Activated T-cell treated with anti-CD3 and anti-CD28 coated beads, Interleukin-2, amount 50 U/mL, for 48 hours (primary cell): ENCODE results near the gene PAM.
A peak's percentile ranks its signal among the peaks of the same experiment; 100 is the strongest.

Source experiments
- DNase-seq, 2 experiments: peaks; one replicate each; pipeline ENCODE4 v3.0.0-alpha.2; 2020

PAM gene

DNA sequence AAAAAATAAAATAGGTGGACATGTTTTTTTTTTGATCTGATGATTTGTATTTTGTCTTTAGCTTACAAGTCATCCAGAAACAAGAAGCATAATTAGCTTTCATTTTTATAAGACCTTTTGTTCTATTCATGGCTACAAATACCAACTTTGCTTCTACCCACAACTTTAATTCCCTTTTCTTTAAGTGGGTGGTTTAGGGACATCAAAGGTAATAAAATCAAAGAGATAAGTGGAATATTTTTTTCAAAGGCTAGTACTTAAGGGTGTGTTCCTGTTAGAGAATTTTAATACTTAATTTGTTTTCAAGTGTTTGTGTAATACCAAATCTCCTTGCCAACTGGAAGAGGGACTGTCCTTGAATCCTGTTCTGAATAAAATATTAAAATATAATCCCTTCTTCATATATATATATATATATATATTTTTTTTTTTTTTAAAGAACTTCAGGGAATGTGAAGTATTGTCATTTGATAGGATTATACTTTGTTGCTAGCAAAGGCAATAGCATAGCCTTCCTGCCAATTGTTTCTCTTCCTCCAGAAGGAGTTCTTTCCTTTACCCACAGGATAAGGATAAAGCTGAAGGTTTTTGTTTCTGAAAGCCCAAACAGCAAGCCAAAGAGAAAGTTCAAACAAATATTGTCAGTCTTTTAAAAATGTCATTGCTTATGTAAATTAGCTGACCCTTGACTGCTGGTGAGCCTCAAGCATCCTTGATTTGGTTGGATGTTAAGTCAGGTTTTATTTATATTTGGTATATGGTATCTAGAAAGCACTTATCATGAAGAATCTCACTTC is 108.9 kb downstream of the PAM start:
- no peak for DNase-seq

GRCh38 chr5:102865171-102865509 is 110.0 kb downstream of the PAM start:
- DNase-seq, result no peak

GRCh38 chr5:102865510-102866236 is 110.6 kb downstream of the PAM start:
- peak; percentile 64 to 72 for DNase-seq

GRCh38 chr5:102866237-102866600 is 111.1 kb downstream of the PAM start:
- no peak for DNase-seq

GRCh38 chr5:102867992-102868662 is 113.0 kb downstream of the PAM start:
- DNase-seq, result no peak

DNA sequence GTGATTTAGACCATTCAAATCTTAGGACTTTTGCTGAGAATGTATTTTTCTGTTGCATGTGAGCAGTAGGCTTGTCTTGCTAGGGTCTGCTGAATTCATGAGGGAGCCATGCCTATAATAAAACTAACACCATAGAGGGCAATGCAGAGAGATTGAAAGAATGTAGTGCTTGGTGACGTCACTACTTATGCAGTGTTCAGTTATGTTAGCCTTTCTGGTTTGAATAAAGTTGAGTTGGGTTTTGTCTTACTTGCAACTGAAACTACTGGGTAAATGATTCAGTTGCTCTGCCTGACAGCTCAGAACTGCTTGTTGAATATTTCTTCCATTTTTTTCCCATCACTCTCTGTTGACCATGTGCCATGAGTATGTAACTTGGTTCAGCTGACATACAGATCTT is 114.1 kb downstream of the PAM start:
- no peak for DNase-seq

DNA sequence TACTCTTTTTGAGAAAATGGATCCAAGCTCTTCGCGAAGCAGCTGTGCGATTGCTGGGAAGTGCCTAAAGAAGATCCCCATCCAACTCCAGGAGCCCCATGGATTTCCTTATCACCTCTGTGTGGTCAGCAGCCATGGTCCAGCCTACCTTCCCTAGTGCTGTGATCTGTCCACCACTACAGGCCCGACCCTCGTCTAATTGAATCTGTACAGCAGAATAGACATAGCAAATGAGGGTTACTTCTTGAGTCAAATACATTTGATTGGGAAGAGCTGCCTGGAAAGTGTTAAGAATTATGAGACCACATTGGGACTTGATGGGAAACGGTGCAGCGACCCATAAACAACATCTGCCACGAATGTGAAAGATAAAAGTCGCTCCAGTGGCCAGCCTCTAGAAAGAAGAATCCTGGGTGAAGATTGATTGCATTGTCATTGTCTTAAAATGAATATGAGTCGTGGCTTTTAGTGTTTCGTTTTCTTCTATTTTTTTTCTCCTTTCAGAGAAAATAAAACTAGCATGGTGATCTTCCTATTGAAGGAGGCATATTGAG is 118.4 kb downstream of the PAM start:
- DNase-seq, result no peak

- no peak for DNase-seq
Observed at GRCh38 chr5:102874054-102874453, 118.9 kb downstream of the PAM start.

GRCh38 chr5:102875721-102876123 is 120.6 kb downstream of the PAM start:
- no peak for DNase-seq

DNA sequence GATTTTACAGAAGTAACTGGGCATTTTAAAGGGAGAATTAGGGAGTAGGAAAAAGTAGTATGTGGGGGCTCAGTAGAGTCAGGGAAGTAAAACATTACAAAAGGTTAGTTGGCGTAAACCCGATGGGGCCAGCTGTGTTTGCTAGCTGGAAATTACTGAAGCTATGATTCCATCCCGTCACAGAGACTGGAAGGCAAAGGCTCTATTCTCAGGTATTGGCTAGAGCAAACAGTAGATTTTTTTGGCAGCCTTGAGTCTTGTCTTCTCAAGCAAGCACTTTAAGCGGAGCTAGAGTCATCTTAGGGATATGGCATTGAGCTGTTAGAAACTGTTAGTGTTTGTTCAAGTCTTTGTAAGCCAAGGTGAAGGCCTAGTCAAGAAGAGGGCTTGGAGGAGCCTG is 121.5 kb downstream of the PAM start:
- no peak for DNase-seq

DNA sequence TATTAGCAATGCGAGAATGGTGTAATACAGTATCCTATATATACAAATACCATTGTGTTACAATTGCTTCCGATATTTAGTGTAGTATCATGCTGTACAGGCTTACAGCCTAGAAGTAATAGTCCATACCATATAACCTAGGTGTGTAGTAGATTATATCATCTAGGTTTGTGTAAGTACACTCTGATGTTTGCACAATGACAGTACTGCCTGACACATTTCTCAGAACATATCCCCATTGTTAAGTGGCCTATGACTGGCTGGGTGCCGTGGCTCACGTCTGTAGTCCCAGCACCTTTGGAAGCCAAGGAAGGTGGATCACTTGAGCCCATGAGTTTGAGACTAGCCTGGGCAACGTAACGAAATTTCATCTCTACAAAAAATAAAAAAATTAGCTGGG is 124.6 kb downstream of the PAM start:
- no peak for DNase-seq

- DNase-seq, result no peak
Observed at GRCh38 chr5:102886586-102886985, 131.5 kb downstream of the PAM start.

GRCh38 chr5:102888483-102888882 is 133.4 kb downstream of the PAM start:
- DNase-seq, result no peak

GRCh38 chr5:102889033-102889432 is 133.9 kb downstream of the PAM start:
- DNase-seq, result no peak

DNA sequence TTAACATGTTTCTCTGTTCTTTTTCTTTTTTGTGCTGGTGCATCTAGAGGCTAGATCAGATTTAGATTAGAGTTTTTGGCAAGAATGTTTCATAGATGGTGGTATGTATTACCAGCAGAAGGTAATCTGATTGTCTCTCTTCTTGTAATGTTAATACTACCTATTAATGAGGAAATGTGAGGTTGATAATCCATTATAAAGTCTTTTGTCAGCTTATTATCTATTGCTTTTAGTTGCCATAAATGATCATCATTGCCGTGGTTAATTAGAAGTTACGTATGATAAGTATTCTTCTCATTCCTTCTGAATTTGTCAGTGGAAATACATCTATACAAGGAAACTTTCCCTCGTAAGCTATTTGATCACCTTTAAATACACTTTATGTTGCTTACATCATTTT is 135.0 kb downstream of the PAM start:
- no peak for DNase-seq

- DNase-seq, result no peak
Observed at GRCh38 chr5:102891175-102891574, 136.1 kb downstream of the PAM start.

DNA sequence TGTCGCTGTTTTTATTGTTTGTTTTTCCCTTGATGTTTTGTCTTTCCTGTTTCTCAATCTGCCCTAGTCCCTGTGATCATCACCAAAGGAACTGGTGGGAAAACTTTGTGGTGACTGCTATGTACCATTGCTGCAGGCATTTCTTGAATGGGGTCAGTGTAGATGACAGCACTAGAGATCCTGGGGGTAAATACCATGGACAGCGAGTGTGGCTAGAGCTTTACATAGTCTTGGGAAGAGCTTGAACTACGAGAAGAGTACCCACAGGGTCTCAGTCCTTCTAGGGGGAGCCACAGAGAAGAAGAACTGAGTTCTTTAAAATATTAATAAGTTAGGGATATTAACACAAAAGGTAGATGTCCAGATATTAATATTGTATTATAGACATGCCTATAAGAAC is 138.8 kb downstream of the PAM start:
- DNase-seq, result no peak

DNA sequence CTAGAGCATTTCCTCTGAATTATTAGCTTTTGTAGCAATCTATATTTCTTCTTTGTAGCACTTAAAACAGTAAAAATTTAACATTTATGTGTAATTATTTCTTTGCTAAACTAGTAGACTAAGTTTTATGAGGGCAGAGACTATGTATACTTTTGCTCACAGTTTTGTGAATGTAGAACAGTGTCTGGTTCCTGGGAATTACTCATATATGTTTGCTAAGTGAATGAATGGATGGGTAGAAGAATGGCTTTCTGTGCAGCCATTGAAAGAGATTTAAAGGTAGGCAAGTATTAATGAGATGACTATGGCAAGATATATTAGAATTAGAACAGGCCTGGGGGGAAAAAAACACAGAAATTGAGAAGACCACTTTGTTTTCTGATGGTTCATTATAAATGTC is 140.1 kb downstream of the PAM start:
- no peak for DNase-seq

DNA sequence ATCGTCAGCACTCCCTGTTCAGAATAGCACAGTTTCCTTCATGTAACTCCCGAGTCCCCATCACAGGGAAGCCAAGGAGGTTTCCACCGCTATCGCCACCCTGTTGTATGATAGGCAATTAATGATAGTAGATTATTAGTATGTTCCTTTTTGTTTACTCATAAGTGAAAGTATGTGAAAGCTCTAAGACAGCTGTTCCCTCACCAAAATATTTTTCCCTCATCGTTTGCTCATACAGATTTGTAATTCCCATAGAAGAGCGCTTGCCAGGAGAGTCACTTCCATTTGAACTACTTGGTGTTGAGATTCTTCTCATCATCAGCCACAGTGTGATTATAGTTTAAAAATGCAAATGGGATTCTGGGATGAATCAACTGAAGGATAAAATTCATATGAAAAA is 140.9 kb downstream of the PAM start:
- no peak for DNase-seq

- DNase-seq, result no peak
Observed at GRCh38 chr5:102901424-102902134, 146.5 kb downstream of the PAM start.

GRCh38 chr5:102902135-102902448 is 147.0 kb downstream of the PAM start:
- DNase-seq, result no peak

DNA sequence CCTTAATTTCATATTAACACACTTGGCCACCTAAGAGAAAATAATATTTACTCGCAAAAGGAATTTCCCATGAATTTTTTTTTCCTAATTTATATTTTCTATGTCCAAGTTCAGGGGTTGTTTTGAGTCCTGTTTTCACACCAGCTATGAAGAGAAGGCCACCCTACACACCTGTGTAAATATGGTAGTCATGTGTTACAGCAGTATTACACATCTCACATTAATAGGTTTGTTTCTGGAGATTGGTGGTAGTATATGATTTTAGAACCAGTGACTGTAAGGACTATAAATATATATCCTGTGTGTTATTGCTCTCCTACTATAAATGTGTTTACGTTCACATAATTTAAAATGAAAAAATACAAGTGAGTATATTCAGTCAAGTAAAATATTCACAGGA is 147.5 kb downstream of the PAM start:
- no peak for DNase-seq
